Activated CD4-positive, alpha-beta T cell treated with anti-CD3 and anti-CD28 coated beads, Interleukin-10, Interleukin-2, amounts not matched to agents 100 ng/mL and 50 ng/mL, durations not matched to agents 16 hours and 8 hours (primary cell): ENCODE data around the gene VOPP1.
A peak's percentile ranks its signal among the peaks of the same experiment; 100 is the strongest.
"Not testable (repeated sequence)": the region's sequence is repeated elsewhere in the genome, so short reads cannot be mapped to it uniquely, and the experiment has no call there.

Experiments used
- DNase-seq: peaks from one replicate; pipeline ENCODE4 v3.0.0-alpha.2; 2020

The VOPP1 gene, protein sequence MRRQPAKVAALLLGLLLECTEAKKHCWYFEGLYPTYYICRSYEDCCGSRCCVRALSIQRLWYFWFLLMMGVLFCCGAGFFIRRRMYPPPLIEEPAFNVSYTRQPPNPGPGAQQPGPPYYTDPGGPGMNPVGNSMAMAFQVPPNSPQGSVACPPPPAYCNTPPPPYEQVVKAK

DNA sequence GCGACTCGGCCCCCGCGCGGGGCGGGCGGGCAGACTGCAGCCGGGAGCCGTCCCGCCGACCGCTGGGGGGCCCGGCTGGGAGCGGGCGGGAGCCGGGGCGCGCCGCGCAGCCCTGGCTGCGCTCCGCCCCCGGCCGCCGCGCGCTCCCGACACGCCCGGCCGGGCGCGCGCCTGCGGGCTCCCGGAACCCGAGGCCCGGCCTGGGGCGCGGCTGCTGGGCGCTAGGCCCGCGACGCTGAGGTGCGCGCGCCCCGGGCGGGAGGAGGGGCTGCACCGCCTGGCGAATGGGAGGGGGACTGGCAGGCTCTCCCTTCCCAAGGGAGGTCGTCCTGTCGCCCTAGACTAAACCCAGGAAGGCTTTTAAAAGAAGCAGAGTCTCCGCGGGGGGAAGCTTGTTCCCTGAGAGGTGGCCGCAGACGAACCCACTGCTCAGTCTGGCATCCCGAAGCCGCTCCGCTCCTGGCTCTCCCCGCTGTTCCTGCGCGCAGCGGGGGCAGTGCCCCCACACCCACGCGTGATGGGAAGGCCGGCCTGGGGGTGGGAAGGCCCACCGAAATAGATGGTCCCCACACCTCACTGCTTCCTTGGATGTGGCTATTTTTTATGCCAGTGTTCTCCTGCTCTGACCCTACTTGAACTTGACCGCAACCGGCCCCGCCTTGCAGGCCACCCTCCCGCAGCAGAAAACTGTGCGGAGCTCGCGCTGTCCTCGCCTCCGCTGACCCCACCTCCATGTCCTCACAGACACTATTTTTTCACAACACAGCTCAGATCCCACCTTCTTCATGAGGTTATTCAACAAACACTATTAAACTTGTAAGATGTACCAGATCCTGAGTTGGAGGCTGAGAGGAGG, at the start of gene VOPP1:
Gene VOPP1, minus strand, starts transcription at position 125 of the 856 bp plus-strand sequence. CDS start 178 bp downstream, outside the sequence.
- peak; percentile 73 for DNase-seq

DNA sequence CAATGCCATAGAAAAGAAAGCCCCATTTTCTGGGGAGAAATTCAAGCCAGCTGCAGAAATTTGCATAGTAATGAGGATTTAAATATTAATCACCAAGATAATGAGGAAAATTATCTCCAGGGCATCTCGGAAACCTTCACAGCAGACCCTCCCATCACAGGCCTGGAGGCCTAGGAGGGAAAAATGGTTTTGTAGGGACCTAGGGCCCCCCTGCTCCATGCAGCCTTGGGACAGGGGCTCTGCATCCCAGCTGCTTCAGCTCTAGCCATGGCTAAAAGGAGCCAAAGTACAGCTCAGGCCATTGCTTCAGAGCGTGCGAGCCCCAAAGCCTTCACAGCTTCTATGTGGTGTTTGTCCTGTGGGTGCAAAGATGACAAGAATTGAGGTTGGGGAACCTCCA, 46.6 kb upstream of the VOPP1 start:
- no peak for DNase-seq

DNA sequence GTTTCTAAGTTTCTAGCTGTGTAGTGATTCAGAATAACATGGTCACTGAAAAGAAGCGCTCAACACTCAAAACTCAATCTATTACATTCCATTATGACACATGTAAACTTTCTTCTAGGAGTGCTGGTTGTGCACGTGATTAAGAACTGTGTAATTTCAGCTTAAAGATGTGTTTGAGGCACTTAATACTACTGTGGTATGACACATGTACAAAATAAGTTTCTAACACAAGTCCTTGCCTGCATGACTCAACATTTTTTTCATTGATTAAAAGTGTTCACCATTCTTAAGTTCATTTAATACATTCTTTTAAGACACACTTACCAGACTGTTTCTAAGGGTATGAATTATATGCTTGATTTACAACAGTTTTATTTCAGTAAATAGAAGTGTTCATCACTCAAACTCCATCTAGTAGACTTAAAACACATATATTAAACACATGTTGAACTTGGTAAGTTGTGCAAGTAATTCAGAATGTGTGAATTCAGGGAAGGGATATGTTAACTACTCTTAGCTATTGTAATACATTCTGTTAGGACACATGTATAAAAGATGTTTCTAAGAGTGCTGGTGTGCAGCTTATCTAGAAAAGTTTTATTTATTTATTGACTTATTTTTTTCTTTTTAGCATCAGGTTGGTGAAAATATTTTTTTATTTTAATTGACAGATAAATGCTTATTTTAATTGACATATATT, 42.2 kb upstream of the VOPP1 start:
- DNase-seq = not testable (repeated sequence)

DNA sequence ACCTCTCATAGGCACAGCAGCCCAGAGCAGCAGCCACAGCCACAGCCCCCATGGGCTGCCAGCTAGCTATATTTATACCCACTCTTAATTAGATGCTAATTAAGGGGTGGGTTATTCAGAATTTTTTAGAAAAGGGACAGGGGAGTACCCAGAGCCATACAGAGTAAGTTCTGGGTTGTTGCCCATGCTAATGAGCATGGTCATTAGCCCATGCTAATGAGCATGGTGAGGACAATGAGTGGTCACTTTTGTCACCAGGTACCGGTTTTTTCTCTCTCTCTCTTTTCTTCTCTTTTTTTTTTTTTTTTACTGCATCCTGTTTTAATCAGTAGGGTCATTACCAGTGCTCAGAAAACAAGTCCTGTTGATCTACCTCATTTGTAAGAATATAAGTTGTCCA, 37.4 kb upstream of the VOPP1 start:
- not testable (repeated sequence) for DNase-seq

DNA sequence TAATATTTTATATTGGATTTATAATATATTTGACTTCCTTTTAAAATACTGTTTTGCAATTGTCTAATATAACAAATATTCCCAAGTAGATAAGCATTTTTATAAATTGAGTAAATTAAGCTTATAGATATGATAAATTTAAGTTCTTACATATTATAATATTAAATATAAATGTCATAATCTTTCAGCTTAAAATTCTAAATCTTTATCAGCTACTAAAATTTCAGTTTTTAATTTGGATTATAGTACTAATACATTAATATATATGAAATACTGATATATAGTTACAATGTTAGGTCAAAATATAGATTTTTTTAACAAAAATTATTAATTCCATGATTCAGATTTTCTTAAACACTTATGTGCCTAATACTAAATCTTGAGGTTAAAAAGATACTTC, 33.4 kb upstream of the VOPP1 start:
- not testable (repeated sequence) for DNase-seq

DNA sequence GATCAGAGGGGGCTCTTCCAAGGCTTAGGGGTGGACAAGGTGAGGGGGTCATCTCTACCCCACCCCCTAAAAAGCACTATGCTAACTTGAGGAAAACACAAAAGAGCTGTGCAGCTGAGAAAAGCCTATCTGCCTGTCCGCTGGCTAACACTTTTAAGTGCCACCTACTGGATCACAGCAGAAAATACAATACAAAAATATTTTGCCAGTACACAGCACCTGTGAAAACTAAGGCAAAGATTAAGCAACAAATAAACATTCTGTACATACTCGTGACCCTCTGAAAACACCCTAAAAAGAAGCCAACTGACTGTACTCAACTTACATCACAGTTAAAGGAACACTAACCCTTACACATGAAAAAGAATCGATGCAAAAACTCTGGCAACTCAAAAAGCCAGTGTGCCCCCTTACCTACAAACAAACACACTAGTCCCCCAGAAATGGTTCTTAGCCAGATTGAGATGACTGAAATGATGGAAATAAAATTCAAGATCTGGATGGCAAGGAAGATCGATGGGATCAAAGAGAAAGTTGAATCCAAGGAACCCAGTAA, 25.7 kb upstream of the VOPP1 start:
- peak; percentile 35 for DNase-seq

DNA sequence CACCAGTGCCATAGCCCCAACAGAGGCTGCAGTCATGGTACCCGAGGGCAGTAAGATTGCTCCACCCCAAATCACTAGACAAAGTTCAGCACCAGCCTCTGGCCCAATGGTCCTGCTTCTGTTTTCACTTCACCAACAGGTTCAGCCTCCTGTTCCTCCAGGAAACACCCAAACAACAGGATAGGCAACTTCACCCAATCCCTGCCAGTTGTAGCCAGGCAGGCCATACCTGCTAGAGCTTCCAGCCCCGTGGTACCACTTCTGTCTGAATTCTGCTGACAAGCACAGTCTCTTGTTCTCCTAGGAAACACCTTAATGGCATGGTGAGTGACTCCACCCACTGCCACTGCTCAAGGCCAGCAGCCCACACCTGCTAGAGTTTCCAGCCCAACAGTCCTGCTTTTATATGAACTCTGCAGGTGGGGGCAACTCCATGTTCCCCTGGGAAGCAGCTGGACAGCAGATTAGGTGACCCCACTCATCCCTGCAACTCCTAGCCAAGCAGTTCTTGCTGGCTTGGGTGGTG, 25.0 kb upstream of the VOPP1 start:
- DNase-seq = not testable (repeated sequence)

DNA sequence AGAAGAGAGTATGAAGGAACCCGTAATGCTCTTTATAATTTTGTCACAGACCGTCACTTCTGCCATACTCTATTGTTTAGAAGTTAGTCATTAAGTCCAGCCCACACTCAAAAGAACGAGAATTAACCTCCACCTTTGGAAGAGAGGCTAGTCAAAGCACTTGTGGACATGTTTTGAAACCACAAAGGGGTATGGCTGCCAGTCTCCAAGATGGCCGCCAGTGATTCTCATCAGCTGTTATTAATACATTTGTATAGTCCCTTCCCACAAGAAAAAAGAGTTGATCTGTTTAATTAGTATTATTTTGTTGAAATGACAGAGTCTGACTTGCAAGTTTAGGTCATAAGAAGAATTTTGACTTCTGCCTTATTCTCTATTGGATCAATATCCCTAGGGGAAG, 23.2 kb upstream of the VOPP1 start:
- DNase-seq = no peak

DNA sequence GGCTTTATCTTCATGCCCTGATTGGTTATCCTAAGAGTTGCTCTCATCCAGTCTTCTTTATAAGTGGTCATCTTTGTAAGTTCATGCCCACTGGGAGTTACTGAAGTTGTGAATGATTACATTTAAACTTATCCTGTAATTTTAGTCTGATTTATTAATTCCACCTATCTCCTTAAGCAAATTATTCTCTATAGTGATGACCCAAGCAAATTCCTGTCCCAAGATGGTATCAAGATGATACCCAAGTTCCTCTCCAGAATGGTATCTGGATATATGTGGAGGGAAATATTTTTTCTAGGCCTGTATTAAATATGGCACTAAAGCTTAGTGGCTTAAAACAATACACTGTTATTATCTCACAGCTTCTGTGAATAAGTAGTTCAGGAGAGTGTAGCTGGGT, 22.6 kb upstream of the VOPP1 start:
- no peak for DNase-seq

DNA sequence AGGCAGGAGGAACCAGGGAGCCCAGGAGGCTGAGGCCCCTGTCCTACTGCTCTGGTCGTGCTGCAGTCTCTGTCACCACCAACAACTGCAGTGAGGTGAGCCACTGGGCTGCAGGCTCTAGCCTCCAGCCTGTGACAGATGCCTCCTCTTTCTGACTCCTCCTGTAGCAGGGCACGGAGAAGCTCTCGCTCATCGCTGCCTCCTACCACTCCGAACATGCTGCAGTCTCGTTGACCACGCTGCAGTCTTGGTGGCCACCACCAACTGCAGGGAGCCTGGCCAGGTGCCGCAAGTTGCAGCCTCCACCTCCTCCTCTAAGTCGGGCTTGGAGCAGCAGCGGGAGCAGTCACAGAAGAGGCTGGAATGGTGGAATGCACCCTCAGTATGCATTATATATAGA, 22.1 kb upstream of the VOPP1 start:
- no peak for DNase-seq

DNA sequence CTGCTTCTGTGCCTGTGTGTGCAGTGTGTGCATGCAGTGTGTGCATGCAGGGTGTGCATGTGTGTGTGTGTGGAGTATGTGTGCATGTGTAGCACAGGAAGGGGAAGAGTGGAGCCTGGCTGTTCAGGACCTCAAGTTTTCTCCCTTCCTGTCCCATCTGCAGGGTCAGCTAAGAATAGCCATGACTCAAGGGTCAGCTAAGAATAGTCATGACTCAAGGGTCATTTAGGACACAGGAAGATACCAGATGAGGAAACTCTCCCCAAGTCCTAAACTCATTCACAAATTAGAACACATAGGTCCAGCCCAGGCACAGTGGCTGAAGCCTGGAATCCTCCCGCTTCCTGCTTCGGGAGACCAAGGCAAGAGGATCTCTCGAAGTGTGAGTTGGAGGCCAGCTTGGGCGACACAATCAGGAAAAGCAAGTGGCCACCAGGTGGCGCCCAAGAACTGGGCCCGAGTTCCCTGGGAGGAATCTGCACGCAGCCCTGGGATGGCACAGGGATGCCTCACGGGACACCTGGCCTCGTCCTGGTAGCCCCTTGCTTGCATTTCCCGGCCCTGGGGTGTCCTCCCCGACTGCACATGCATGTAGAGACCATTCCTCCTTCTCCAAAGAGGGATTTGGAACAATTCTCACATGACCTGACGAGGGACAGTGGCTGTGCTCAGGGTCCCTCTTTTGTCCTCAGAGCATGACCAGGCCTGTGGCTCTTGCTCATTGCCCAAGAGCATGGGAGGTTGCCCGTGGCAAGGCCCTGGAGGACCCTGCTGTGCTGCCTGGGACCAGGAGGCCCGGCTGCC, 21.4 kb upstream of the VOPP1 start:
- peak; percentile 71 for DNase-seq

DNA sequence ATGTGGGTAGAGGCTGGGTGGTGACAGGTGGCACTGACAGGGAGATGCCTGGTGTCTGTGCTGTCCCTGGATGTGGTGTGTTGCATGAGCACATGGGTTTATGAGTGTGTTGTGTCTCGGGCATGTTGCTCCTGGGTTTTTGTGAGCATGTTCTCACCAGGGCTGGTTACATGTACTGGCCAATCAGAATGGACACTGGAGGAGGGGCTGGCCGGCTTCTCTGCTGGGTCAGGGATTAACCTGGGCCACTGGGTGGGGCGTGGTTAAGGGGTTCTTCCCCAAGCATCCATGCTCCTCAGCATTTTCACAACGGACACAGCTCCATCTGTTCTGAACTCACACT, 20.8 kb upstream of the VOPP1 start:
- DNase-seq = no peak

DNA sequence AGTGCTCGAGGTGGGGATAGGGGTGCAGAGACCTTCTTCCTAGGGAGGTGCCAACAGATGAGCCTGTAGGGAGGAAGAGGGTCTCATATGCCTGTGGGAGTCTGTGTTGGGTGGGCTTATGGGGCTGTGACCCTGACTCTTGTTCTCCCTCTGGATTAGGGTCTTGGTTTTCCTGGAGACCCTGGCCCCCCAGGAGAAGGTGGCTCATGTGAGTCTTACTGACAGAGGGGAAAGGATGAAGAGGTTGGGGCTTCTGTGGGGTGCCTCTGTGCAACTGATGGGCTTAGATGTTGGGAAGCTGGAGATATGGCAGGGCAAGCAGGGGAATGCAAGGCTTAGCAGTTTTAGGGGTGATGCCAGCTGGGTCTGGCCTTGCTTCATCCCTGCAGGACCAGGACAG, 20.2 kb upstream of the VOPP1 start:
- no peak for DNase-seq

DNA sequence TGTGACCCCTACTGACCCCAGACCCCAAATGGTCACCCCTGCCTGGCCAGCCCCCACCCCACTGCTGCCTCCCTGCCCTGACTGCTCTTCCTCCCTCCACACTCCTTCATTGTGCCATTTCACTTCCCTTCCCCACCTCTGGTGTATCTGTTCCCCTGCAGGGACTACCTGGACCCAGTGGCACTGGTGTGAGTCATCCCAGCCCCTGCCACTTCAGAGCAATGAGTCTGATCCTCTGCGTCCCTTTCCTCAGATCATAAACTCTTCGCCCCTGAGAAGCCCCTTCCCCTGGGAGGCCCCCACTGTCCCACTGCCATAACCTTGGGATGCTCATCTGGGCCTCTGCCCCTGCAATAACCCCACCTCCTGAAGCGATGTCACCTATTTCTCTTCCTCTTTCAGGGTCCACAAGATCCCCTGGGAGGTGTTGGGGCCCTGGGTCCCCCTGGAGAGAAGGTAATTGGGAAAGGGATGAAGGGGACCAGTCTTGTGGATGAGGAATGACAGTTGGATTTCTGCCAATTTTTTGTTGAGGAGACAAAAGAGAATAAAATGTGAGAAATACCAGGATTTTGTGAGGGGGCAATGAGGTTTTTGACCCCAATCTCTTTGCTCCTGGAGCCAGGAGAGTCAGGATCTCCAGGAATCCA, 19.1 kb upstream of the VOPP1 start:
- no peak for DNase-seq

DNA sequence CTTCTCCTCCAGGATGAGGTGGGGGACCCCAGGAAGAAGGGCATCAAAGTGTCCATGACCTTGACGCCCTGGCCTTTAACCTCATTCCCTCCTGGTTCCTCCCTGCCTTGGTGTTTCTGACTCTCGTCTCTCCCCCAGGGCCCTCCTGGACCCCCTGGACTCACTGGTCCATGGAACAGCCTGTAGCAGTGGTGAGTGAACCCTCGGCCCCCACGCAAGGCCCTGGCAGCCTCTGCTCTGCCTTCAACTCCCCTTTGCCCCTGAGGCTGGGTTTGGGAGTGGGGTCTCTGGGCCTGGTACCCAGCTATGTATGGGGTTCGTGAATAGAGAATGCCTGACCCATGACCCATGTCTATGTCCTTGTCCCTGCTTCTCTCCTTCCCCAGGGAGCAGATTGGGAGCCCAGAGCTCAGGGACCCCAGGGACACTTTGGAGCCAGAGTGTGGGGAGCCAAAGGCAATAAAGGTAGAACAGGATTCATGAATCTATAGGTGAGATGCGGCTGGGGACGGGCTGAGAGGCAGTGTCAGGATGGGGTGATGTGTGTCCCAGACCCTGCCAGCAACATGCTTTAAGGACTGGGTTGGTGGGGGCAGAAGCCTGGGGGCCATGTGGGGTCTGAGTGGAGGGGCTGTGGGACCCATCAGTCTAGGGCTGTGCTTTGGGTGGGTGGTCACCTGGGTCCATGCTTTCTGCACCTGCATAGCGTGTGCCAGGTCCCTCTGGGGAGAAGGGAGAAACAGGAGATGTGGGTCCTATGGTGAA, 18.4 kb upstream of the VOPP1 start:
- no peak for DNase-seq

DNA sequence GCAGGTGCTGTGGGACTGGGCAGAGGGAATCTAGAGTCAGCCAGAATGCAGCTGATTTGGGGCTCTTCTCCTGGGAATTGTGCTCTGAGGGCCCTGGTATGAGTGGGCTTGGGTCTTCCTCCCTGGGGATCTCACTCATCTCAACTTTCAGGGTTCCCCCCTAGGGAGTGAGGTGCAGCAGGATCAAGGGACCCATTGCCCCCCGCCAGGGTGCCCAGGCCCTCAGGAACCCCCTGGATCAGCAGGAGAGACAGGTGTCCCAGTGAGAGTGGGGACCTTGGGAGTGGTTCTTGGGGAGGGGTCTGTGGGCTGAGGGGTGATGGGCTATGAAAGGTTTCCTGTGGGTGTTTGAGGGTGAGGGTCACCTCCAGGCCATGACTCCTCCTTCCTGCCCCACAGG, 17.6 kb upstream of the VOPP1 start:
- no peak for DNase-seq

DNA sequence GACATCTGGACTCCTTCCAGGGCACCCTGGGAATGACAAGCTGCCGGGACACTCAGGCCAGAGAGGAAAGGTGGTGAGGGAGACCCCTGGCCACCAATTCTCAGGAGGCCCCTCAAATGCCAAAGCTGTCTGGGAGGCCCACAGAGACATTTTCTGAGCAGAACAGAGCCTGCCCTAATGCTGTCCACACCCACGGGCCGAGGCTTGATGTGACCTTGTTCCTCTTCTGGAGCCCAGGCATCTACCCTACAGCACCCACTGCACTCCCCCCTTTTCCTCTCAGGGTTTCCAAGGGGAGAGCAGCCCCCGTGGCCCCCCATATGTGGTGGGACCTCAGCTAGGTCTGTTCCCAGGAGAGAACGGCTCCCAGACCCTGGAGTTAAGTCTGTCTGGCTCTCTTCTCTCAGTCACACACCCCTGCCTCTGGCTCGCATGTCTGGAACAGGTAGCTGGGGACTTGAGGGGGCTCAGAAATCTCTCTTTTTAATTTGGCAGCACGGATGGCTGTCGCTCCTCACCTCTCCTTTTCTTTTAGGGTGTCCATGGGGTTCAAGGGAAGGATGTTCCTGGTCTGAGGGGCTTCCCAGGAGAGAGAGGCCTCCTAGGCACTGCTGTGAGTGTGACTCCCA, 16.8 kb upstream of the VOPP1 start:
- DNase-seq = no peak

DNA sequence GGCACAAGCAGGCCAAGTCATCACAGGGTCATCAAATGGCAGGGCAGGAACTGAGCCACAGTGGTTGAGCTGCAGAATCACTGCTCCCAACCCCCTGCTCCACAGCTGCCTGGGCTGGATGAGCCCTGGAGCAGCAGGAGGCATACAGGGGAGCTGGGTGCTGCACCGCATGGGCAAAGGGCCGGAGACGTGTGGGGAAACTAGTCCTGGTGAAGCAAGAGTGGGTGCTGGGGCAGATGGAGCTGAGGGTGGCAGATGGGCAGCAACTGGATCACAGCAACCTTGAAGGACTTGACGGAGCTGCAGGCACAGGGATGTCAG, 16.0 kb upstream of the VOPP1 start:
- no peak for DNase-seq

DNA sequence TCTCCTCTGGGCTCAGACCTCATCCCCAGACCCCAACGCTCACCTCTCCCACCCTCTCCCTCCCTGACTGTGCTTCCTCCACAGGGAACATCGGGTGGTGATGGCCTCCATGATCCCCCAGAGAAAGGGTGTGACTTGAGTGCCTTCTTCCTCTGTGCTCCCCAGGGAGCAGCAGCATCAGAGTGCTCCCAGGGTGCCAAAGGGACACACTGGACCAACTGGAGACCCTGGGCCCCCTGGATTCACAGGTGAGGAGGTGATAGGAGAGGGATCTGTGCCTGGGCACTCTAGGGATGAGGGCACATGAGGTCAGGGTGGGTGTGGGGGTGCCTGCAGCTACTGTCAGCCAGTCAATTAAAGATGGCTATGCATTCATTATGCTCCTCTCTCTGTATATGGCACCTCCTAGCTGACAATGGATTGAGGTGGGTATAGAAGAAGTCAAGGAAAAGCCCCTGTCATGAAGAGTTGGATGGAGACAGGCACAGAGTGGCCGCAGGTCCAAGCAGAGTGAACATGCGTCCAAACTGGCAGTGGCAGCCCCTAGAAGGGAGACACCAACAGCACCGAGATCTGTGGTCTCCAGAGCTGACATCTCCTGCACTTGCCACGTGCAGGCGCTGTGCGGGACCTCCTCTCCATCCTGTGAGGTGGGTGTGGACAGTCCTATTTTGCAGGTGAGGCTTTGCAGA, 15.5 kb upstream of the VOPP1 start:
- DNase-seq = no peak

DNA sequence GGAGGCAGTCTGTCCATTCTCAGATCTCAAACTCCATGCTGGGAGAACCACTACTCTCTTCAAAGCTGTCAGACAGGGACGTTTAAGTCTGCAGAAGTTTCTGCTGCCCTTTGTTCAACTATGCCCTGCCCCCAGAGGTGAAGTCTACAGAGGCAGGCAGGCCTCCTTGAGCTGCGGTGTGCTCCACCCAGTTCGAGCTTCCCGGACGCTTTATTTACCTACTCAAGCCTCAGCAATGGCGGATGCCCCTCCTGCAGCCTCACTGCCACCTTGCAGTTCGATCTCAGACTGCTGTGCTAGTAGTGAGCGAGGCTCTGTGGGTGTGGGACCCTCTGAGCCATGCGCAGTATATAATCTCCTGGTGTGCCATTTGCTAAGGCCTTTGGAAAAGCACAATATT, 10.4 kb upstream of the VOPP1 start:
- not testable (repeated sequence) for DNase-seq
